Erythroblast (primary cell): Measurements from ENCODE around the gene SPATA16.

Experiments
- DNase-seq, 2 experiments: peaks; one replicate each; lab custom pipeline; 2025; lab: John Stamatoyannopoulos, UW
- GATA1 ChIP-seq: IDR thresholded peaks from 2 replicates; pipeline ENCODE4 v1.6.1; 2011; ENCODE audit warnings: low read depth, mild to moderate bottlenecking, control low read depth, low read length, moderate library complexity
- POLR2A ChIP-seq: IDR thresholded peaks from 2 replicates; pipeline ENCODE4 v1.6.1; 2011; ENCODE audit warnings: mild to moderate bottlenecking, low read length

SPATA16 gene

DNA sequence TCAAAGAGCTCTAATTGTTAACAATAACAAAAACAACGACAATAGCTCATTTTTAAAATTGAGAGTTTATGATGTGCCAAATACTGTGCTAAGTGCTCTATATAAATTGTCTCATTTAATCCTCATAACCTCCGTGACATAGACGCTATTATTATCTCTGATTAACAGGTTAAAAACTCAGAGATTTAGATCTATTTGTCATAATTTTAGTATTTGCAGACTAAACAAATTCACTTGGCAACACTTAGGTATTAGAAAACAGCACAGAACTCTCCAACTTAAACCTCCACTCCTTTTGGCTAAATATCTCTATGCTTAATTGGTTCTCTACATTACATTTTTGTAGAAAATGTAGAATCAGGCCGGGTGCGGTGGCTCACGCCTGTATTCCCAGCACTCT, 136.4 kb downstream of the SPATA16 start:
- TF ChIP-seq GATA1 (no peak), POLR2A (no peak)
- no peak for DNase-seq

DNA sequence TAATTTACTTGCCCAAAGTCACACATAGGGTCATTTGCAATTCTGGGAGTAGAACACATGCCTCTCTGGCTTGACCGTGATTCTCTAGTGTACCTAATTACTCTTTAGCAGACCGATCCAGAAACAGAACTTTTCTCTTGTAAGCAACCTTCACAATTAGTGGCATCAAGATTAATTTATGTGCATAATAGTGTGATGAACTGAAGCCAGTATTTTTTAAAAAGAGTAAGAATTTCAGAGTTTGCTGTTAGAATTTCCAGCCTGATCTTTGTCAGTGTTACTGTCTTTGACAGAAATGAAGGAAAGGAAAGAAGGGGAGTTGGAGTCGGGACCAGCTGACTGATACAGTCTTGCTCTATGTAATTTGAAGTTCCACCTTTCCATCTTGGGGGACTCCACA, 137.1 kb downstream of the SPATA16 start:
- DNase-seq: no peak
- TF ChIP-seq GATA1 (no peak), POLR2A (no peak)

DNA sequence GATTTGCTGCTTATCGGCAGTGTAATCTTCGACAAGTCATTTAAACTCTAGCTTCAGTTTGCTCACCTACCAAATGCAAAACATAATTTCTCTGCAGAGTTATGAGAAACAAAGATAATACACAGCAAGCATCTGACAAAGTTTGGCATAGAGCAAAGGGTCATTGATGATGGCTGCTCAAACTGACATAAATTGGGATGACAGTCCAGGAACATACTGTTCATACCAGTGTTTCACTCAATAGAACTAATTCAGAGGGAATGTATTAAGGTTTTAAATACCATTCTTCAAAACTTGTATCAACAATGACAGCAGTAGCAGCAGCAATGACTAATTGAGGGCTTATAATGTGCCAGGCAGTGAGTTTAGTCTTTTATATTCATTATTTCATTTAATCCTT, 137.6 kb downstream of the SPATA16 start:
- no peak for TF ChIP-seq POLR2A
- no peak for TF ChIP-seq GATA1
- no peak for DNase-seq

DNA sequence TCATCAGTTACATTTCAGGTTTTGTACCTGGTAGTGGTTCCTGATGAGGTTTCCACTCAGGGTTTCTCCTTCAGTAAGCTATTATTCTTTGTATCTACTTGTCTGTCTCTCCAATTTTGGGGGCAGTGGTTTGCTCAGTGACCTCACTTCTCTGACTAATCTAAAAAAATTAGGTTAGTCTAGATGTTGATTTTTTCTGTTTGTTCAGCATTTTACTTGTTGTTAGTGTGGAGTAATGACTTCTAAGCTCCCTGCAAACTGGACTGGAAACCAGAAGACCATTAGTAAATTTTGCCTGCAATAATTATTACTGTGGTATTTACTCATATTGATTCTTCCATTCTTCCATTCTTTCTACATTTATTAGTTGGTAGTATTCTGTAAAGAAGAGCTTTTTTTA, 139.4 kb downstream of the SPATA16 start:
- no peak for TF ChIP-seq GATA1
- TF ChIP-seq POLR2A: no peak
- DNase-seq: no peak

DNA sequence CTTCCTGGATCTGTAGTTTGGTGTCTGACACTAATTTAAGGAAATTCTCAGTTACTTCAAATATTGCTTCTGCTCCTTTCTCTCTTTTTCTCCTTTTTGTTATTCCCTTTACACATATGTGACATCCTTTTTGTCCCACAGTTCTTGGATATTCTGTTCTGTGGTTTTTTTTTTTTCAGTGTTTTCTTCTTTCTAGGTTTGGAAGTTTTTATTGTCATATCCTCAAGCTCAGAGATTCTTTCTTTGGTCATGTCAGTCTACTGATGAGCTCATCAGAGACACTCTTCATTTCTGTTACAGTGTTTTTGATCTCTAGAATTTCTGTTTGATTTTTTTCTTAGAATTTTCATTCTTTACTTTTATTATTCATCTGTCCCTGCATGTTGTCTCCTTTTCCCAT, 140.5 kb downstream of the SPATA16 start:
- no peak for DNase-seq
- TF ChIP-seq POLR2A (no peak), GATA1 (no peak)

DNA sequence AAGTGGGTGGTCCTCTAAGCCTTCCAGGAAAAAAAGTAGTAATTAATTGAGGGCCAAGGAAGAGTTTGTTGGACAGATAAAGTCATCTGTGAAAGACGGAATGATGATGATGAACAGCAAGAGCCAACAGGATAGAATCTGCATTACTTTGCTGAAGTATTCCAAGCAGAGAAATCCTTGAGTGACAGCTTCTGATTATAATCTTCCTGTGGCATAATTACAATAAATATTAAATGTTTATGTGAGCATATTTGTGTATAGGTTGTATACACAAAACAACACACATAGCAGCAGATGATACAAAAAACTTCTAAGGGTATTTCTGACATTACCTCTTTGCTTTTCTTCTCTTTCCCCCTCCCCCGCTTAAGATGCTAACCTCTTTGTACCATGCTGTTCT, 147.6 kb downstream of the SPATA16 start:
- no peak for DNase-seq
- TF ChIP-seq POLR2A (no peak), GATA1 (no peak)

DNA sequence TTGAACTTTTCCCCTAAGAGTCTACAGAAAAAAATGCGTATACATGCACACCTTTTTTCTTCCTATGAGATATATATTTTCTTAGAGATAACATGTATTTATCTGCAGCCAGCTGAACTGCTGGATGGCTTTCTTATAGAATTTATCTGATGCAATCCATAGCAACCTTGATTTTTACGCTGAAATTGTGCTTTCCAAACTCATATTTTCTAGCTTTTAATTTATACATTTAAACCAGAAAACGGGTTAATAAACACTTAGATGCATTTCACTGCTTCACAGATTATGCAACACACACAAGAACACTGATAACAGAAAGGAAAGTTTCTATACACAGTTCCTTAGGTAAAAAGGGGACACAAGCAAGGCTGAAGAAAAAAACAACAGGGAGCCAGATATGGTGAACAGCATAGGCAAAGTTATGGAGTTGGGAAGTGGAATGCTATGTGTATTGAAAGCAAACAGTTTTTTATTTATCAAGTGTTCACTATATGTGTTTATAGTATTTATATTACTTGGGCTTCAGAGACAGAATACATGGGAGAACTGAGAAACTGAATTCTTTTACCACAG, 149.5 kb downstream of the SPATA16 start:
- peak in 1 of 2 experiments; percentile 33 for DNase-seq
- no peak for TF ChIP-seq GATA1
- TF ChIP-seq POLR2A: no peak

DNA sequence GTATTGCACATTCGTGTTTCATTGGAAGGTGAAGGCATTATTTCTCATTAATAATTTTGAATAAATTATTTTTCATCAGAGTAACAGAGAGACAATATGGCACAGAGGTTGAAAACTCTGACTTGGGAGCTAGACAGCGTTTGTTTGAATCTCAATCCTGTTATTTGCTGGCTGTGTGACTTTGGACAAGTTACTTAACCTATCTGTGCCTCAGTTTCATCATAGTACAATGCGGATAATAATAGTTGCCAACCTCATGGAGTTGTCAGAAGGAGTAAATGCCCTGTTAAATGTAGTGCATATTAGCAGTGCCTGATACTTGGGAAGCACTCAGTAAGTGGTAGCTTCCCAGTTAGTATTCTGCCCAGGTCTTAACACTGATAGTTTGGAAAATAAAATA, 151.7 kb downstream of the SPATA16 start:
- no peak for DNase-seq
- TF ChIP-seq POLR2A: no peak
- TF ChIP-seq GATA1: no peak

DNA sequence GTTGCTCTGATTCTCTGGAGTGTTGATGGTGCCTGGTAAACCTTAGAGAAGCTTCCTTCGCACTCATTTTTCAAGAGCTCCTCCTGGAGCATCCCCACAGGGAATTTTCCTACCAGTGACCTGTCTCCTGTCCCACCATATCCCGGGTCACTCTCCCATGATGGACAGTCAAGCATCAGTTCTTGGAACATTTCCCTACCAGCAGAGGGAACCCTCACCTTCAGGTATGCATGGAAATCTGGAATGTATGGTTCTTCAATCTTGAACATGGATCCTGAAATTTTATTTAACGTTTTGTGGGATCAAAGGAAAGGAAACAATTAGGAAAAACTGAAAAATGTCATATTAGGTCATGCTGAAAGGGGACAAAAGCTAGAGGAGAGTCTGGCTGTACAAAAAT, 153.8 kb downstream of the SPATA16 start:
- peak; percentile 4 to 33 for DNase-seq
- TF ChIP-seq POLR2A (no peak), GATA1 (no peak)

DNA sequence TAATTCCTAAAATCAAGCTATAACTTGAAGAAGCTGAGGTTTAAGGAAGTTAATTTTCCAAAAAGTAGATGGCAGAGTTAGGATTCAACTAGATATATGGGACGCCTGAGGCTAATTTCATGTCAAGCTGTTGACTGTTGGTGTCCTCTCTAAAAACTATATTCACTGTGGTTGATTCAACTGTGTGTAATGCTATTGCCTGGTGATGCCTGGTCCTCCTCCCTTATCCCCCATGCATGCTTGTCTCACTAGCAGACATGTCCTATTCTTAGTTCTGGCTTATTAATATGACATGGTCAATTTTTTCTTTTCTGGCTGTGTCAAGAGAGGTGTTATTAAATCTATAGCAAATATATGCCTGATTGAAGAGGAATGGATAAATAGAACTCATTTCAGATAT, 156.1 kb downstream of the SPATA16 start:
- DNase-seq: no peak

DNA sequence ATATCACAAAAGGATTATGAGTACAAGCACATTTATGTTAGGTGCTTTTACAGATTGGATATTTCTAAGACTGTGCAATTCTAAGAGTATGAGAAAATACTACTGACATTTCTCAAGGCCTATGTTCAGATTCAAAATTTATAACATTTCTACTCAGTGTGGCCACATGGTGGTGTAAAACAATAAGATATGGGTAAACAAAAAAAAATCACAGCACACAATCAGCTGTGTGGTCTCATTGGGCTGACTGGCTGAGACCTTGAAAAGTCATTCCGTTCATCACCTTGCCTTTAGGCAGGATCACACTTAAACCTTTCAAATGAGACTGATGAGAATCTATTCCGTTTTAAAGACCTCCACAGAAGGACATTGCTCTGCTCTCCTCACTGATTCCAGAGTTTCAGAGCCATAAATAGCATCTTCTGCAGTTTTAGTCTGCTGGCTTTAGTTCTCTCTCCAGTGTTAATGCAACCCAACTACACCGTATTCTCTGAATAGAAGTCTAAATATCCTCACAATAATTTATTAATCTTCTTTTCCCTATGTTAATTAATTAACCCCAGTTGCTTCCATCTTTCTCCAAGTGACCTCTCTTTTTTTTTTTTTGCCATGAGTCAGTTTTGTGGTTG, 158.2 kb downstream of the SPATA16 start:
- TF ChIP-seq POLR2A (no peak), GATA1 (no peak)
- DNase-seq: peak; percentile 6 to 22

More for the DNA sequence above, 156.1 kb downstream of the SPATA16 start:
- TF ChIP-seq GATA1 (no peak), POLR2A (no peak)

DNA sequence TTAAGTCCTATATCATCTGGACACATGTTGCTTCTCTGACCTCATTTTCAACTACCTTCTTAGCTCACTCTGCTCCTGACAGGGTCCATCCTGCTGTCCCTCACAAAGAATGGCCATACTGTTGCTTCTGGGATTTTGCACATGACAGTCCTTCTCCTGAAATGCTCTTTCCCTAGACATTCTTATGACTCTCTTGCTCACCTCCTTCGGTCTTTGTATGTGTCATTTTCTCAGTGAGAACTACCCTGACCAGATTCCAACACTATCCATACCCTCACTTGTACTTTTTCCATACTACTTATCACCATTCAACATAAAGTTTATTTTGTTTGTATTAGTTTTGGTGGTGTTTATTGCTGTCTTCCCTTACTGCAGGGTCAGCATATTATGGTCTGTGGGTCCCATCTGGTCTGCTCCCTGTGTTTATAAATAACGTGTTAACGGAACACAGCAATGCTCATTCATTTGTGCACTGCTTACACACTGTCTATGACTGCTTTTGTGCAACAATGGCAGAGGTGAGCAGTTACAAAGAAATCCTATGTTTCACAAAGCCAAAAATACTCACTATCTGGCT, 159.5 kb downstream of the SPATA16 start:
- no peak for TF ChIP-seq POLR2A
- TF ChIP-seq GATA1: no peak
- DNase-seq: no peak

DNA sequence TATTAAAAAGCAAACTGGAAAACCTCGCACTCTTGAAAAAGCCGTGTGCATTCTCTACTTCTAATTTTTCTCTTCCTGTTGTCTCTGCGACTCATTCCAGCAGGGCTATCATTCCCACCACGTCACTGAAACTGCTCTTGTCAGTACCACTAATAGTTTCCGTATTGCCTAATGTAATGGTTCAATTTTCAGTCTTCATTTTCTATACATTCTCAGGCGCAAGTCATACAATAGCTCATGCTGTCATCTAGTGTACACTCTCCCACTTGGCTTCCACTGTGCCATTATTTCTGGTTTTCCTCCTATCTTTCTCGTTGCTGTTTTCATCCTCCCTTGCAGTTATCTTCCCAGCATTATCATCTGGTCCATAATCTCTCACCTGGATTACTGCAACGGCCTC, 160.2 kb downstream of the SPATA16 start:
- no peak for TF ChIP-seq GATA1
- no peak for DNase-seq

DNA sequence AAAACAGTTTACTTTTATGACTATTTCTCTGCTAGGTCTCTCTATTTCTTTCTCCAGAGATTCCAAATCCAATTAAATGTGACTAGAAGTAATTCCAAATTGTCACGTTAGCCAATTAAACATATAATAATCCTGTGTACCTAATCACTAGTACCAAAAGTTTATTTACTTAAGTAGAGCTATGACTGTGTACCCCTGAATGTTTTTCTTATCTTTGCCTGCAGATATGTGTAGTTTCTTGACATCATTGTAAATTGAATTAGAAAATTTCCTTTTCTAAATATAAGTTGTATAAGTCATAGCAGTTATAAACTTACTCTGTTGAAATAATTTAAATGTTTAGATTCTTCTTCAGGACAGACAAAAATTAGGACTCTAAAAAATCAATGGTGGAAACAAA, 163.3 kb downstream of the SPATA16 start:
- DNase-seq: no peak
- no peak for TF ChIP-seq POLR2A
- no peak for TF ChIP-seq GATA1

DNA sequence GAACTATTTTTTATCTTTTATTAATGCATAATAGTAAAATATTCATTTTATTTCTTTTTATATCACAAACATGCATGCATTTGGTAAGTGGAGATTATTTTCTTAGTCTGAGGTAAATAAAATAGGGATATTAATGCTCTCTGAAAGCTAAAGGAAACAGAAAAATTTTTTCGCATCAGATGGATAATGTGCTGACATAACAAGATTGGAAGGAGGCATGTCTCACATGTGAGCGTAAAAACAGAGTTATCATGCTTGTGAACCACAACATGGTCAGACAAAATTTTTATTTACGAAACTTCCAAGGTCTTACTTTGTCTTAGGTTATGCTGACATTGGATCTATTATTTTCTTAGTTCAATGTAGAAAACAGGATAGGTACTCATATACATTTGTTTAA, 166.1 kb downstream of the SPATA16 start:
- DNase-seq: no peak
- TF ChIP-seq POLR2A: no peak
- TF ChIP-seq GATA1: no peak
